GM06990 (cell line): ENCODE data around the gene GPR137.
A peak's percentile ranks its signal among the peaks of the same experiment; 100 is the strongest.

Experiments used
- DNase-seq: peaks from one replicate; pipeline ENCODE4 v3.0.0-alpha.2; 2011; ENCODE audit not compliant: insufficient read length; ENCODE audit errors: extremely low read depth
- H3K27me3 ChIP-seq: replicated peaks from 2 replicates; pipeline ENCODE4 v1.6.0; 2011; ENCODE audit warnings: low read length; ENCODE audit not compliant: control insufficient read depth, insufficient read depth
- H3K36me3 ChIP-seq: 2 replicates; pipeline ENCODE4 v1.5.1; 2011; ENCODE audit warnings: low read length; ENCODE audit not compliant: control insufficient read depth, insufficient read depth
- H3K4me3 ChIP-seq: replicated peaks from 2 replicates; pipeline ENCODE4 v1.5.1; 2011; ENCODE audit warnings: low read depth, mild to moderate bottlenecking, control low read depth, low read length
- TF ChIP-seq, protein P1 (sequence below): IDR thresholded peaks from 2 replicates; pipeline ENCODE4 v1.5.1; 2011; ENCODE audit warnings: low read length, control low read depth, mild to moderate bottlenecking, inconsistent platforms; ENCODE audit not compliant: insufficient read depth, poor library complexity, severe bottlenecking

The GPR137 gene

DNA sequence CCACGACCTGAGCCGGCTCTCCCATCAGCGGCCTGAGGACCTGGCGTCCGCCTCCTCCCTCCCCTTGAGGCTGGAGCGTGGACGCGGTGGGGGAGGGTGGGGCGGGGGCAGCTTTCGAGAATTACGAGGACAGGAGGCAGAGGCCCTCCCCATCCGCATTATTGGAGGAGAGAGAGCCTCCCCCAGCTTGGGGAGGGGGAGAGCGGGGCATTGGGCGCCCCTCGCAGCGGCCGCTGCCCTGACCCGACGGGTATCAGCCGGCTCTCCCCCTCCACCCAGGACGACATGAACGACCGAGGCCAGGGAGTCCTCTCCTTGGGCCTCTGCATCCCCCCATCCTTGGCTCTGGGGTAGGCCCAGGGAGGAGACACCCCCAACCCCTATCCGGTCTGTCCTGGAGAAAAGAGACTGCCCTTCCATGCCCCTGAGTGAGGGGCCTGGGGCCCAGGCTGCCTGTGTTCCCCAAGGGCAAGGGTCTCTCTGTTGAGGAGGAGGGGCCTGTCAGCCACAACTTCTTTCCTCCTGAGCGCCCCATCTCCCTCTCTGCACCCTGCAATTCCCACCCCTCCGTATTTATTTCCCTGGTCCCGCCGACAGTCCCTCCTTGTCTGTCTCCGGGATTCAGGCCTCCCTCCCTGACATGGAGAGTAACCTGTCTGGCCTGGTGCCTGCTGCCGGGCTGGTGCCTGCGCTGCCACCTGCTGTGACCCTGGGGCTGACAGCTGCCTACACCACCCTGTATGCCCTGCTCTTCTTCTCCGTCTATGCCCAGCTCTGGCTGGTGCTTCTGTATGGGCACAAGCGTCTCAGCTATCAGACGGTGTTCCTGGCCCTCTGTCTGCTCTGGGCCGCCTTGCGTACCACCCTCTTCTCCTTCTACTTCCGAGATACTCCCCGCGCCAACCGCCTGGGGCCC lies 495 bp downstream of the GPR137 start:
- Histone ChIP-seq H3K27me3 (no peaks in the 10 kb centered on the region; the same call in none of the 2 replicates), H3K36me3 (peaks cover 2% of the 10 kb centered on the region; the same call in 1 of the 2 replicates), H3K4me3 (peak overlapping the region; percentile 64)
- peak; percentile 34 for DNase-seq
- TF ChIP-seq, protein P1, sequence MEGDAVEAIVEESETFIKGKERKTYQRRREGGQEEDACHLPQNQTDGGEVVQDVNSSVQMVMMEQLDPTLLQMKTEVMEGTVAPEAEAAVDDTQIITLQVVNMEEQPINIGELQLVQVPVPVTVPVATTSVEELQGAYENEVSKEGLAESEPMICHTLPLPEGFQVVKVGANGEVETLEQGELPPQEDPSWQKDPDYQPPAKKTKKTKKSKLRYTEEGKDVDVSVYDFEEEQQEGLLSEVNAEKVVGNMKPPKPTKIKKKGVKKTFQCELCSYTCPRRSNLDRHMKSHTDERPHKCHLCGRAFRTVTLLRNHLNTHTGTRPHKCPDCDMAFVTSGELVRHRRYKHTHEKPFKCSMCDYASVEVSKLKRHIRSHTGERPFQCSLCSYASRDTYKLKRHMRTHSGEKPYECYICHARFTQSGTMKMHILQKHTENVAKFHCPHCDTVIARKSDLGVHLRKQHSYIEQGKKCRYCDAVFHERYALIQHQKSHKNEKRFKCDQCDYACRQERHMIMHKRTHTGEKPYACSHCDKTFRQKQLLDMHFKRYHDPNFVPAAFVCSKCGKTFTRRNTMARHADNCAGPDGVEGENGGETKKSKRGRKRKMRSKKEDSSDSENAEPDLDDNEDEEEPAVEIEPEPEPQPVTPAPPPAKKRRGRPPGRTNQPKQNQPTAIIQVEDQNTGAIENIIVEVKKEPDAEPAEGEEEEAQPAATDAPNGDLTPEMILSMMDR, result peak; percentile 51

DNA sequence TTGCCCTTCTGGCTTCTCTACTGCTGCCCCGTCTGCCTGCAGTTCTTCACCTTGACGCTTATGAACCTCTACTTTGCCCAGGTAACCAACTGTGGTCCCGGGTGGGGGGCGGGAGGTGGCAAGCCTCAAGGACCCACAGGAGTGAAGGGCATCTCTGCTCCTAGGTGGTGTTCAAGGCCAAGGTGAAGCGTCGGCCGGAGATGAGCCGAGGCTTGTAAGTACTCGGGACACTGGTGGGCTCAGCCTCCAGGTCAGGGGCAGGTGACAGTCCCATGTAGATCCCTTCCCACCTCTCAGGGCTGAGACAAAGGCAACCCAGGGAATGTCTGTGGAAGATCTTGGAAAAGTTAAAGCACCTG lies 1.1 kb downstream of the GPR137 start:
- Histone ChIP-seq H3K36me3 (peaks cover 2% of the 10 kb centered on the region; the same call in 1 of the 2 replicates), H3K27me3 (no peaks in the 10 kb centered on the region; the same call in none of the 2 replicates), H3K4me3 (no peak overlapping the region)
- DNase-seq, result no peak
- TF ChIP-seq, protein P1, result no peak

DNA sequence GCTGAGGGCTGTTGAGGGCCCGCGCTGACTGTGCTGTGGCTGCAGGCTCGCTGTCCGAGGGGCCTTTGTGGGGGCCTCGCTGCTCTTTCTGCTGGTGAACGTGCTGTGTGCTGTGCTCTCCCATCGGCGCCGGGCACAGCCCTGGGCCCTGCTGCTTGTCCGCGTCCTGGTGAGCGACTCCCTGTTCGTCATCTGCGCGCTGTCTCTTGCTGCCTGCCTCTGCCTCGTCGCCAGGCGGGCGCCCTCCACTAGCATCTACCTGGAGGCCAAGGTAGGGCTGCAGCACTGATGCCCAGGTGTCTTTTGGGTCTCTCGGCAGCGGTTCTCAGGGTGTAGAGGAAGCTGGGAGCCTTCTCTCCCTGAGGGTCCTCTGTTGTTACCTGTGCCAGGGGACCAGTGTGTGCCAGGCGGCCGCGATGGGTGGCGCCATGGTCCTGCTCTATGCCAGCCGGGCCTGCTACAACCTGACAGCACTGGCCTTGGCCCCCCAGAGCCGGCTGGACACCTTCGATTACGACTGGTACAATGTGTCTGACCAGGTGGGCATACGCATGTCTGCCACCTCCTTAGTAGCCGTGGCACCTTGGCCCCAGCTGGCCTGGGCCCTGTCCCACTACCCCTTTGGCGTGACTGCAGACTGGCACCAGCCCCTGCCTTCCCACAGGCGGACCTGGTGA lies 2.2 kb downstream of the GPR137 start:
- Histone ChIP-seq H3K27me3 (no peaks in the 10 kb centered on the region; the same call in none of the 2 replicates), H3K36me3 (no peaks in the 10 kb centered on the region; the same call in 1 of the 2 replicates), H3K4me3 (no peak overlapping the region)
- TF ChIP-seq, protein P1, result no peak
- no peak for DNase-seq

DNA sequence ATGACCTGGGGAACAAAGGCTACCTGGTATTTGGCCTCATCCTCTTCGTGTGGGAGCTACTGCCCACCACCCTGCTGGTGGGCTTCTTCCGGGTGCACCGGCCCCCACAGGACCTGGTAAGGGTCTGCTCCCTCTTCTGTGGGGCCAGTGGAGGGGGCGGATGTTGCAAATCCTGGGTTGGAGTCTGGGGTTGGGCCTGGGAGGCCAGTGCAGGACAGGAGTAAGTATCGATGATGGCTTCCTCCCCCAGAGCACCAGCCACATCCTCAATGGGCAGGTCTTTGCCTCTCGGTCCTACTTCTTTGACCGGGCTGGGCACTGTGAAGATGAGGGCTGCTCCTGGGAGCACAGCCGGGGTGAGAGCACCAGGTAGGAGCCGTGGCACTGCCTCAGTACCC lies 2.7 kb downstream of the GPR137 start:
- no peak for DNase-seq
- H3K36me3 ChIP-seq, result no peaks in the 10 kb centered on the region; the same call in 1 of the 2 replicates
- no peaks in the 10 kb centered on the region; the same call in none of the 2 replicates for H3K27me3 ChIP-seq
- TF ChIP-seq, protein P1, result no peak
- no peak overlapping the region for H3K4me3 ChIP-seq

DNA sequence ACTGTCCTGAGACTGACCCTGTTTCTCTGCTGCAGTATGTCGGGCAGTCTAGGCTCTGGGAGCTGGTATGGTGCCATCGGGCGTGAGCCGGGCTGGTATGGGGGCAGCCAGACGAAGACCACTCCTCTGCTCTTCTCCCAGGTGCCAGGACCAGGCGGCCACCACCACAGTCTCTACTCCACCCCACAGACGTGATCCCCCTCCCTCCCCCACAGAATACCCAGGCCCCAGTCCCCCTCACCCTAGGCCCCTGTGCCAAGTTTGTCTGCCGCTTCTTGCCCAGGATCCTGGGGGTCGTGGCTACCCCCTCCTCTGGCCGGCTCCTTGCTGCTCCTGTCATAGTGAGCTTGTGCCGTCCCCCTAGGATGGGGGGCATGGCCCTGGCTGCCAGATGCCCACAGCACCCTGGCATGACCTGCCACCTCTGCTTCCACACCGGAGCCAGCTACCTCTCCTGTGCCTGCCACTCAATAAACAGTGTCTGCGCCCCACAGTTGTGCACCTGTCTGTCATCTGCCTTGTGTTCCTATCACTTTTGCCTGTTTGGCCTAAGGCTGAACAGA lies 3.4 kb downstream of the GPR137 start:
- no peaks in the 10 kb centered on the region; the same call in none of the 2 replicates for H3K27me3 ChIP-seq
- DNase-seq, result no peak
- TF ChIP-seq, protein P1, result no peak
- no peak overlapping the region for H3K4me3 ChIP-seq
- no peaks in the 10 kb centered on the region; the same call in 1 of the 2 replicates for H3K36me3 ChIP-seq
